Type B pancreatic cell (in vitro differentiated cells): ENCODE measurements around the gene RFXANK. TPM values are rescaled to one million over a fixed set of nuclear protein-coding genes. Genes with fewer than 3 reads are reported as not detected.

ENCODE experiments used
- DNase-seq: peaks from one replicate; pipeline ENCODE4 v3.0.0; 2021; ENCODE audit warnings: mixed read lengths; ENCODE audit not compliant: unreplicated experiment; ENCODE audit errors: extremely low spot score
- H3K27ac Mint-ChIP-seq: 2 replicates; pipeline ENCODE4 v1.8.0; 2021; ENCODE audit warnings: mild to moderate bottlenecking, mixed read lengths
- H3K27me3 Mint-ChIP-seq: 2 replicates; pipeline ENCODE4 v1.8.0; 2021; ENCODE audit warnings: mixed read lengths
- H3K36me3 Mint-ChIP-seq: 2 replicates; pipeline ENCODE4 v1.8.0; 2021; ENCODE audit warnings: mixed read lengths
- H3K4me1 Mint-ChIP-seq: one replicate; pipeline ENCODE4 v1.8.0; 2021; ENCODE audit warnings: mixed read lengths; ENCODE audit not compliant: unreplicated experiment
- H3K4me3 Mint-ChIP-seq: 2 replicates; pipeline ENCODE4 v1.8.0; 2021; ENCODE audit warnings: mild to moderate bottlenecking, mixed read lengths
- H3K9me3 Mint-ChIP-seq: 2 replicates; pipeline ENCODE4 v1.8.0; 2021; ENCODE audit warnings: mixed read lengths
- CTCF ChIP-seq: fragments of 200-600 bp; sonication (generic); conservative IDR thresholded peaks from 2 replicates; pipeline ENCODE4 v1.5.0; 2021; ENCODE audit warnings: antibody characterized with exemption, mild to moderate bottlenecking
- total RNA-seq: library from RNA; stranded (reverse); gene quantifications from 2 replicates; pipeline ENCODE4 v1.2.1, GENCODE V29; 2021; ENCODE audit warnings: low replicate concordance

RFXANK gene
- total RNA-seq, 1 donor from 2014 or later: 103 TPM

GRCh38 chr19:19250196-19250801, 58.2 kb downstream of the RFXANK start:
- no peaks in the 10 kb centered on the region for H3K4me1 Mint-ChIP-seq
- peaks cover 50% of the 10 kb centered on the region for H3K27me3 Mint-ChIP-seq
- H3K4me3 Mint-ChIP-seq: no peak overlapping the region
- TF ChIP-seq CTCF: no peak
- H3K27ac Mint-ChIP-seq: no peak overlapping the region
- H3K9me3 Mint-ChIP-seq: no peaks in the 10 kb centered on the region
- no peak for DNase-seq
- no peaks in the 10 kb centered on the region for H3K36me3 Mint-ChIP-seq

Other genes starting within 250 kb of the RFXANK start
- 58.6 and 123 TPM in 2 replicates for gene SUGP2, start 158.7 kb upstream of the RFXANK start, total RNA-seq
- 28.2 and 34.6 TPM in 2 replicates for gene ARMC6, start 158.7 kb upstream of the RFXANK start, total RNA-seq
- 10.0 and 13.4 TPM in 2 replicates for gene SLC25A42, start 128.3 kb upstream of the RFXANK start, total RNA-seq
- gene TMEM161A, start 53.8 kb upstream of the RFXANK start, total RNA-seq: 29.1 and 45.2 TPM in 2 replicates
- 1.5 and 1.6 TPM in 2 replicates for gene MEF2B, start 22.0 kb upstream of the RFXANK start, total RNA-seq
- gene BORCS8, start 106 bp upstream of the RFXANK start, total RNA-seq: 28.8 and 29.1 TPM in 2 replicates
- gene NR2C2AP, start 11.2 kb downstream of the RFXANK start, total RNA-seq: 15.2 and 22.9 TPM in 2 replicates
- gene NCAN, start 19.7 kb downstream of the RFXANK start, total RNA-seq: 0.07 and 0.80 TPM in 2 replicates
- gene TM6SF2, start 81.0 kb downstream of the RFXANK start, total RNA-seq: 5.4 and 6.4 TPM in 2 replicates
- gene SUGP1, start 128.3 kb downstream of the RFXANK start, total RNA-seq: 60.8 and 86.8 TPM in 2 replicates
- 68.6 and 83.3 TPM in 2 replicates for gene MAU2, start 128.6 kb downstream of the RFXANK start, total RNA-seq
- 102 and 113 TPM in 2 replicates for gene GATAD2A, start 213.4 kb downstream of the RFXANK start, total RNA-seq